Inflammatory macrophage treated with lipopolysaccharide for 1 hour (primary cell): Measurements from ENCODE around the gene TTLL9.
"Not testable (repeated sequence)": the region's sequence is repeated elsewhere in the genome, so short reads cannot be mapped to it uniquely, and the experiment has no call there.

ENCODE experiments used
- DNase-seq, 2 donors: peaks; one replicate each; pipeline ENCODE4 v3.0.0-alpha.2; 2020 to 2022

TTLL9 gene

DNA sequence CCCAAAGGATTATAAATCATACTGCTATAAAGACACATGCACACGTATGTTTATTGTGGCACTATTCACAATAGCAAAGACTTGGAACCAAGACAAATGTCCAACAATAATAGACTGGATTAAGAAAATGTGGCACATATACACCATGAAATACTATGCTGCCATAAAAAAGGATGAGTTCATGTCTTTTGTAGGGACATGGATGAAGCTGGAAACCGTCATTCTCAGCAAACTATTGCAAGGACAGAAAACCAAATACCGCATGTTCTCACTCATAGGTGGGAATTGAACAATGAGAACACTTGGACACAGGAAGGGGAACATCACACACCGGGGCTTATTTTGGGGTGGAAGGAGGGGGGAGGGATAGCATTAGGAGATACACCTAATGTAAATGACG lies 51.0 kb downstream of the TTLL9 start:
- not testable (repeated sequence) for DNase-seq

DNA sequence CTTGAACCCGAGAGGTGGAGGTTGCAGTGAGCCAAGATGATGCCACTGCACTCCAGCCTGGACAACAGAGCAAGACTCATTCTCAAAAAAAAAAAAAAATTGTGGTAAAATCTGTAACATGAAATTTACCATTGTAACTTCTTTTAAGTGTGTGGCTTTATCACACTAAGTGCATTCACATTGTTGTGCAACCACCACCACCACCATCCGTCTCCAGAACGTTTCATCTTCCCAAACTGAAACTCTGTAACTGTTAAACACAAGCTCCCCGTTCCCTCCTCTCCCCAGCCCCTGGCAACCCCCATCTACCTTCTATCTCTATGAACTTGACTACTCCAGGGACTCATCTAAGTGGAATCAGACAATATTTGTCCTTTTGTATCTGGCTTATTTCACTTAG lies 51.7 kb downstream of the TTLL9 start:
- DNase-seq = no peak

DNA sequence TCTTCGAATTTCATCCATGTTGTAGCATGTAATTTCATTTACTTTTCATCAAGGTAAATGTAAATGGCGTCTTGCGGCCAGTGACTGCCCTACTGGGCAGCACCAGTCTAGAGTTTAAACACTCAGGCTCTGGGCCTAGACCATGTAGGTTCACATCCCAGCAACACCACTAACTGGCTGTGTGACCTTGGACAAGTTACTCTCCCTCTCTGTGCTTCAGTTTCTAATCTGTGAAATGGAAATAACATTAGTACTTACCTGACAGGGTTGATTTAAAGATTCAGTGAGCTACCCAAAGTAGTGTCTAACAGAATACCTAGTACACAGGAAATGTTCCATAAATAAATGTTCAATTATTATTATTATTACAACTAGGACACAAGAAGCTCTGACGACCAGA lies 52.2 kb downstream of the TTLL9 start:
- no peak for DNase-seq

DNA sequence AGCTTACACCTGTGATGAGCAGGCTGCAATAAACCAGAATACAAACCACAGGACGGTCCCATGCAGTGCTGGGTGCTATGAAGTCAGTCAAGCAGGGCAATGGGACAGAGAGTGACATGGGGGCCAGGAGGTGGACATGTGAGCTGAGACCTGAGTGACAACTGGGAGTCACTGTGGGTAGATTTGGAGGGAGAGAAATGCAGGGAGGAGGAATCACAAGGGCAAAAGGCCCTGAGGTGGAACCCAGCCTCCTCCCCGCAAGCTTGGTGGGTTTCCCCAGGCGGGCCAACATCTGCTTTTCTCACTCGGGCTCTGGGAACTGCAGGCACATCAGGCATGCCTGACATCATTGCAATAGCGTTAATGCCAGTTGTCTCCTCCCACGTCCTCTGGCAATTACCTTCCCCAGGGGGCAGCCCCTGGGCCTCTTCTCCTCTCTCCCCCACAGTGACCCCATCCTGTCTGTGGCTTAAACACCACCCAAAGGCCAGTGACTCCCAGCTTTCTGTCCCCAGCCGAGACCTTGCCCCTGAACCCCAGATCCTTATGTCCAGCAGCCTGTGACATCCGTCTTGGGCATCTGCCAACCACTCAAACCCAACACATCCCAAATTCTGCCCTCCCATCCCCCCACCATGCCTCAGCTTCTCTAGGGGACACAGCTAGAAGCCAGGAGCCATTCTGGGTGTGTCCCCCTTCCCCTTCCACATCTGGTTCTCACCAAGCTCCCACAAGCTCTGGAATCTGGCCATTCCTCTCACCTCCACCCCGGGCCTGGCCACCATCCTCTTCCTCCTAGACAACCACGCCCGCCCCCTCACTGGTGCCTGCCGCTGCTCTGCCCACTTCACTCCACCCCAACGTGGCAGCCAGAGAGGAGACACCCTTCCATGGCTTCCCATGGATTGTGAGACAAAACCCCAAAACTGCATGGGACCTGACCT lies 53.2 kb downstream of the TTLL9 start:
- DNase-seq = peak; percentile 88 to 98

DNA sequence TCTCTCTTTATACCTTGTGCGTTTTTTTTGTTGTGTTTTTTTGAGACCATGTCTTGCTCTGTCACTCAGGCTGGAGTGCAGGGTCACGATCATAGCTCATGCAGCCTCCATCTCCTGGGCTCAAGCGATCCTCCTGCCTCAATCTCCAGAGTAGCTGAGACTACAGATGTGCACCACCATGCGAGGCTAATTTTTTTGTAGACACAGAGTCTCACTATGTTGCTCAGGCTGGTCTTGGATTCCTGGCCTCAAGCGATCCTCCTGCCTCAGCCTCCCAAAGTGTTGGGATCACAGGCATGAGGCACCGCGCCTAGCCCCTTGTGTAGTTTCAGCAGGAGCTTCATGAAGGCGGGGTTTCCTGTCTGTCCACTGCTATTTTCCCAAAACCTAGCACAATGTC lies 54.1 kb downstream of the TTLL9 start:
- DNase-seq = no peak

DNA sequence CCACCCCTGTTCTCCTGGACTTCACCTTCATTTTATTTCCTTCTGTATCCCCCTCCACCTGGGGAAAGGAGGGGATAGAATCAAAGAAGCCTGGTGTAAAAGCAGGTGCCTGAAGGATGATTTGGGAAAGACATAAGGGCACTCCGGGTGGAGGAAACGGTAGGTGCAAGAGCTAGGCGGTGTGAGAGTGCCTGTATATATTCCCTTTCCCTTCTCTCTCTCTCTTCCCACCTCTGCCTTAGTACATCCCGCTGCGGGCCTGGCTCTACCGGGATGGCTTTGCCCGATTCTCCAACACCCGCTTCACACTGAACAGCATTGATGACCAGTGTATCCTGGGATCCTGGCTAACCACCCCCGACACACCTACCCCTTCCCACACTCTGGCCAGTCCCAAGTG lies 55.2 kb downstream of the TTLL9 start:
- DNase-seq = no peak

DNA sequence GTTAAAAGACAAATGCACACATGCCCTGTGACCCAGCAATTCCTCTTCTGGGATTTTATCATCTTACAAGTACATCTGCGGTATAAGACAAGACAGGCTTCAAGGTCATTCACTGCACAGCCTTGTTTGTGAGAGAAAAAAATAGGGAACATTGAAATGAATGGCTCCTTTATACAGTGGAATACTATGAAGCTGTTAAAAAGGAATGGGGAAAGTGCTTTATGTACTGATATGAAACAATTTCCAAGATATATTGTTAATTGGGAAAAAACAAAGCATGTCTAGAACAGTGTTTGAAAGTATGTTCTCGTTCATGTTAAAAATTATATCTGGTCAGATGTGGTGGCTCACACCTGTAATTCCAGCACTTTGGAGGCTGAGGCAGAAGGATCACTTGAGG lies 56.1 kb downstream of the TTLL9 start:
- DNase-seq = no peak

DNA sequence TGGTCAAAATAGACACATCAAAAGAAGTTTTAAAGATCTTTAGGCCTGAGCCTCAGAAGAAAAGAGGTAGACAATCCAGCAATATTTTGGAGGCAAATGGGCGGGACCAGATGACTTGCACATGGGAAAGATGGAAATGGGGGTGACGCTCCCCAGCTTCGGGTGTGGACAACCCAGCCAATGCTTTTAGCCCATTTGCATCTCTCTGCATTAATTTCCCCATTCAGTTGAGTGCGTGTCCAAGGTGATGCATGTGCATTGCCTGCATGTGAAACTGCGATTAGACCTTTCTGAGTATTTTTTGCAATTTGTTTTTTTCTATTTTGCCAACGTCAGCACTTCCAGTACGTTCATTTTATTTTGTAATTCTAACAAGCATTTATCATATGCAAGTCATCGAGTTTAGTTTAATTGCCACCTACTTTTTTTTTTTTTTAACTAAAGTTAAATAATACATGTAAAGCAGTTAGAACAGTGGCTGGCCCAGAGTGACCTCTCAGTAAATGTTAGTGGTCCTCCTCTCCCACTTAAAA lies 57.3 kb downstream of the TTLL9 start:
- no peak for DNase-seq

DNA sequence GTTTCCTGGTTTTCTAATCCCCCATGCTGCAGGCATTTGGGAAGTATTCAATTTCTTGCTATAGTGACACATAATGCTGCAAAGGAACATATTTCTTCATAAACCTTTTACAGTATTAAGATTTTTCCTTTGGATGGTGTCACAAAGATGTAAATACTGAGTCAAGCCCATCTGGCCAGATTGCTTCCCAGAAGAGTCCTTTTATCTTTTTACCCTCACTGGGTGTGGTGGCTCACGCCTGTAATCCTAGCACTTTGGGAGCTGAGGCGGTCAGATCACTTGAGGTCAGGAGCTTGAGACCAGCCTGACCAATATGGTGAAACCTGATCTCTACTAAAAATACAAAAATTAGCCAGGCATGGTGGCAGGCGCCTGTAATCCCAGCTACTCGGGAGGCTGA lies 59.2 kb downstream of the TTLL9 start:
- not testable (repeated sequence) for DNase-seq

DNA sequence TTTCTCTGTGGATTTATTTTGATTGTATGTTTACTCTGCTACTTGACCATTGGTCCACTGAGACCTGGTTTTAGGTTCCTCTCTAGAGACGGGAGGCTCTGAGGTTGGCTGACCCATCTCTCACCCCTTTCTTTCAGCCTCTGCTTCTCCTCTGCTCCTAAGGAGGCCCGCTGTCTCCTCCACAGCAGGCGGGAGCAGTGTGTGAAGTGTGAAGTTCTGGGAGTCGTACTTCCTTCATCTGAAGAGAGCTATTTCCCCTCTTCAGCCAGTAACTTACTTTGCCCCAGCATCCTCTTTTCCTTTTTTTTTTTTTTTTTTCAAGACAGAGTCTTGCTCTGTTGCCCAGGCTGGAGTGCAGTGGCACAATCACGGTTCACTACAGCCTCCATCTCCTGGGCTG lies 60.3 kb downstream of the TTLL9 start:
- DNase-seq = peak; percentile 31 to 35

DNA sequence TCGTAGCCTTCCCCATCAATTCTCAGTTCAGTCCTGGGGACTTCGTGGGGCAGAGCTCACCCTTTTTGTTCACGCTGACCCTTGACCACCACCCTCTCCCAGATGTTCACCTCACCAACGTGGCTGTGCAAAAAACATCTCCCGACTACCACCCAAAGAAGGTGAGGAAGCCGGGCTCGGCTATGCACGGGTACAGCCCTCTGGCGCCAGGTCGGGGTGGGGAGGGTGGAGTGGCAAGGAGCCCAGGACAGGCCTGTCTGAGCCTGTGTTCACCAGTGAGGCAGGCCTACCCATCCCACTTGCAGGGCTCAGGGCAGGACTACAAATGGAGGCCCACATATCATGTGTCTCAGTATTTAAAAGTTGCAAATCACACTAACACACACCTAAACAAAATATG lies 63.3 kb downstream of the TTLL9 start:
- no peak for DNase-seq

DNA sequence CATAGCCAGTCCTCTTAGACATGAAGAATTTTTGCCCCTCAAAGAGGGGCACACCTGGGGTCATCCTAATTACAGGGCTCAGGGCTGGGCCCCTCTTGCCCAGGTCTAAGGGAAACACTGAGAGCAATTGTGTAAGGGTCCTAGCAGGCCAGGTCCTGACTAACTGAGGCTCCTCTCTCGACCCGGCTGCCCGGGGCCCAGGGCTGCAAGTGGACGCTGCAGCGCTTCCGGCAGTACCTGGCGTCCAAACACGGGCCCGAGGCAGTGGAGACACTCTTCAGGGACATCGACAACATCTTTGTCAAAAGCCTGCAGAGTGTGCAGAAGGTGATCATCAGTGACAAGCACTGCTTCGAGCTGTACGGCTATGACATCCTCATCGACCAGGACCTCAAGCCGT lies 64.1 kb downstream of the TTLL9 start:
- DNase-seq = no peak

DNA sequence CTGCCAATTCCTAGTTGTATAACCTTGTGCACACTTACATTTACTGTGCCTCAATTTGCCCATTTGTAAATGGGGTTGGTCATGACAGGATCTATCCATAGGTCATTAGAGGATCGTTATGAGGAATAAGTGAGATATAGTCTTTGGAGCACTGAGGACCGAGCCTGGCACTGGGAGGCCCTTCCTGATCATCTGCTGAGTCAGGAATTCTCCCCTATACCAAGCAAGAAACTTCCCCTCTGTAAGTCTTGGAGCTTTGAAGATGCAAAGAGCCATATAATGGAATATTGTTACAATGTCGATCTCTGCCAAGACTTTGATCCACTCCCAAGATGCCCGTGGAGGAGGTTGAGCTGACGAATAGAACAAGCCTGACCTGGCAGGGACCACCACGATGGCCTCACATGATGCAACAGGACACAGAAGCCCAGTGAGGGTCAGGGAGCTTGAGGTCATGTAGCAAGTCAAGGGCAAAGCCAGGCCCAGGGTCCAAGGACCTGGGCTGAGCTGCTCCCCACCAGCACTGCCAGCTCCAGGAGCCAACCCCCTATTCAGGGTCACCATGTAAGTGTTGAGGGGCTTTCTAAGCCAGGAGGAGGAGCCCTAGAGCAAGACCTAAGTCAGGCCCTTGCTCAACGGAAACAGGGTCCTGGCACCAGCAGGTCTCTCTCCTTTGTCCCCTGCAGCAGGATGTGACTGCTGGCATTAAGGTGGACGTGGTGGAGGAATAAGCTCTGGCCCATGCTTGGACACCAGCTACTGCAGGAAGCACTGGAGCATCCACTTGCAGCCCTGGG lies 64.7 kb downstream of the TTLL9 start:
- no peak for DNase-seq

DNA sequence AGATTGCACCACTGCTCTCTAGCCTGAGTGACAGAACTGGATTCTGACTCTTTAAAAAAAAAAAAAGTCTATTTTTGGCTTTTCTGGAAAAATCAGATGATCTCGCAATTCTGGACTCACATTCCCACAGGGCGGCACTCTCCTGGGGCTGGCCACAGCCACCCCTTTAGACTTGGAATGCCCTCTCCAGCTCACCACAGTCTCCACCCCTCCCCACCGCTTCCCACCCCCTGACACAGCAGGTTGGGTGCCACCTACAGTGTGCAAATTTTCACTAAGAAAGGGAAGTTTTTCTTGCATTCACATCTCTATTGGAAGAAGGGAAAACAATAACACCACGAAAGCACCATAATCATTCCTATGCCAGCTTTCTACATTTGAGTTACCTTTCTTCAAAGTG lies 66.0 kb downstream of the TTLL9 start:
- peak in 1 of 2 donors; percentile 4 for DNase-seq

DNA sequence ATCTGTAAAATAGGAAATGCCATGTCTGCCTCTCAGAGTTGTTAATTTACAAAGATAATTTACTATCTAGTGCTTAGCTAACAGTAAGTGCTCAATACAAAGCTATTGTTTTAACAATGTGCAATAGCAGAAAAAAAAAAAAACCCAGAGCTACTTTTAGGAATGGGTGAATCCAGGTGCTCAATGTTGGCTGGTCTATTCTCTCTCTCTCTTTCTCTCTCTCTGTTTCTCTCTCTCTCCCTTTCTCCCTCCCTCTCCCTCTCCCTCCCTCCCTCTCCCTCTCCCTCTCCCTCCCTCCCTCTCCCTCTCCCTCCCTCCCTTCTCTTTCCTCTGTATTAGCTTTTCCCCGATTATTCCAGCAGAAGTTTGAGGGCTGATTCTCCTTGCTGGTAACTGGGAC lies 67.4 kb downstream of the TTLL9 start:
- no peak for DNase-seq

DNA sequence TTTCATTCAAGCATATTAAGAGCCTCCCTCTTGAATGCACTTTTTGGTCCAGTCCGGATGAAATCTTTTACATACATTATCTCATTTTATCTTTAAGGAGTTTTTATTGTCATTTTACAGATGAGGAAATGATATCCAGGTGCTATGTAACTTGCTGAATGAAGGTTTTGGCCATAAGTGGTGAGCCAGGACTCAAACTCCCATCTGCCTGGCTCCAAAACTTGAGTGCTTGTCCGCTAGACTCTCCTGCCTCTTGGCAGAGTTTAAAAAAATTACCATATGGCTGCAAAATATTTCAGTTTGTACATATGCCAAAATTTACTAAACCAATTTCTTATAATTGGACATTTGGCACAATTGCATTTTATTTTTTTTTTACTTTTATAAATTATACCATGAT lies 69.2 kb downstream of the TTLL9 start:
- no peak for DNase-seq

DNA sequence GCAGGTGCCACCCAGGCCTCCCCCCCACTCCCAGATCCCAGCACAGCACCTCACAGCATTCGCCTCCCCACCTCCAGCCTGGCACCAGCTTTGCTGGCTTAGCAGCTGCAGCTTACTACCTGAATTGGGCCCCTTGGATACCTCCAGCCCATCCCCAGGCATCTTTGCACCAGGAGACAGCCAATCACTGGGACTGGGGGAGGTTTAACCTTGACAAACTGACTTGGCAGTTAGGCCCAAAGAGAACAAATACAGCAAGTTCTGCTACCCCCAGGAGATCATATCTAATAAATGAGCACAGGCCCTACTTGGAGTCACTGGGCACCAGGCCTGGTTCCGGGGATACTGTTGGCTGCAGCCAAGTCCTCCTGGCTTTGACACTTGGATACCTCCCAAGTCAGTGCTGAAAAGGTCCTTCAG lies 72.6 kb downstream of the TTLL9 start:
- no peak for DNase-seq

DNA sequence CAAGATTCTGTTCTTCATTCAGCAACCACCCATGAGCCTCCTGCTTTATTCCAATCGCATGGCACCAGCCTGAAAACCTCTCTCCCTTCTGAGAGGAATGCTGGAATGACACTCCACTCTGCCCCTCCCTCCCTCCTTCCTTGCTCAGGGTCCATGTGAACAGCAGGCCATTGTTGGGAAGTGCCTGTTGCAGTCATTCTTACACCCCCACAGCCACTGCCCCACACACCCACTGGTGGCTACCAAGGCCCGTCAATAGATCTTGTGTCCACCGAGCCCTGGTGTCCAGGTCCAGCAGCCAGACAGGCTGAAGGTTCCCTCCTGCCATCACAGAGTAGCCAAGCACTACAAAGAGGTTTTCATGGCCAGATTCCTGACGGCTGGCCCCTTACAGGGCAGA lies 74.9 kb downstream of the TTLL9 start:
- no peak for DNase-seq

DNA sequence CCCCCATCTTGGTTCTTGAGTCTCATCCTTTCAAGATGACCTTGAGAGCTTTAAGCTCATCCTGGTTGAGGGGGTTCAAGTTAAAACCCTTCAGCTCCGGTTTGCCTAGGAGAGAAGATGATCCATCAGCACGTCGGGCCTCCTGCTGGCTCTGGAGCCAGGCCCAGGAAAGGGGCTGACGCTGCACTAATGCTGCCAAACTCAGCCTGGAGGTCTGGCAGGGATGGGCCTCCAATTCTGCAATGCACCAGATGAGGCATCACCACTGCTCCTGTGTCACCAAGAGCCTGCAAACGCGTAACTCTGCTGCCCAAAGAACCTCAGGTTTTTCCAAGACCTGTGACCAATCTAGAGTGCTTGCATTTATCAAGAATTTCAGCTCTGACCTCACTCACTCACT lies 75.4 kb downstream of the TTLL9 start:
- no peak for DNase-seq

DNA sequence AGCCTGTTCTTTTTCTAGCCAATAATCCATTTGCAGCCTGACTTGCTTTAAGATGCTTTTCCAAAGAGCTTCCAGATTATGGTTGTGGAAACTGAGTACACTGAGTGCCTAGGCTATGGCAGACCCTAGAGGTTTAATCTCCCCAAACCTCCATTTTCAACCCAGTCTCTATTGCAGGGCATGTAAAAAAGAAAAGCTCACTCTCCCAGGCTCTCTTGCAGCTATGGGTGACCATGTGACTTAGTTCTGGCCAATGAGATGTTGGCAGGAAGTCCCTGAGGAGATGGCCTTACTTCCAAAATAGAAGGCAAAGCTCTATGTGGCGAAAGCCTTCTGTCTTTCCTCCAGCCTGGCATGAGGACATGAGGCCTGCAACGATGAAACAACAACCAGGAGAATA lies 77.6 kb downstream of the TTLL9 start:
- DNase-seq = no peak

DNA sequence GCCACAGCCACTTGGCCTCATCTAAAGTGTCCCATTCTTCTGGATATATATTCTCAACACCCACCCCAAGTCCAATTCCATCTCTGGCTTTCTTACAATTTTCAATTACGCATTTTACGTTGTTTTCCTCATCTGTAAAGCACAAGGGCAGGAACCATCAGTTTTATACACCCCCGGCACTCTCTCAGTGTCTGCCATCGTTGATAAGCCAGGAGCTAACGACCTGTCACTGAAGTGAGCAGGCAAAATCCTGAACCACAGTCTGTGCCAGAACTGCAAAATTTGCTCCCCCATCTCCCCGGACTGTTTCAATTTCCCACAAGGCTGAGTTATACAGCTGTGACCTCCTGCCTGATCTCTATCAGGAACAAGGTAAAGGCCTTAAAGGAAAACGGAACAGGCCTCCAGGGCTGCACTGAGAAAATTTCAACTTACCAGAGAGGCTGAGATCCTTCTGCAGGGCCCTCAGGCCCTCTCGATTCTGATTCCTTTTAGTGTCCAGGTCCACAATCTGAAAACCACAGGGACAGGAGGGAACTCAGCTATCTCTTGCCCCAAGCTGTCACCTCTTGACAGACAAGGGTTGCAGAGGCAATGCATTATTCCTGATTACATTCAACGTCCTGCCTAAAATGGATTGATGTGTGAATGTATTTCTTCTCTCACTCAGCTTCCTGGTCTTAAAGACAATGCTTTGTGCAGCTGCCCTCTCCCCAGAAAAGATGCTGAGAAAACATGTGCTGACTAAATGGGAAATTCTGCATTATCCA lies 79.6 kb downstream of the TTLL9 start:
- no peak for DNase-seq

DNA sequence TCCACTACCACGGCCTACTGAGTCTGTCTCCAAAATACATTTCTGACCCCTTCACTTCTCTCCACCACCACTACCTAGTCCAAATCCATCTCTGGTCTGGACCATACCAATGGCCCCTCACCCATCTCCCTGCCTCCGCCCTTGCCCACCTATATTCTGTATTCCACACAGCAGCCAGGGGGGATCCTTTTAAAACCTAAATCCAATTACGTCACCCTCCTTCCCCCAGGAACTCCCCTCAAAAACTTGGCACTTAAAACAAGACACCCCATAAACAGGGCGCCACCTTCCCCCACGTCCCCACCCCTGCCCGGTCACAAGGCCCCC lies 80.7 kb downstream of the TTLL9 start:
- DNase-seq = no peak
